Activated naive CD4-positive, alpha-beta T cell treated with anti-CD3 and anti-CD28 coated beads for 36 hours (primary cell): ENCODE data around the gene AP3M1. TPM values are rescaled to one million over a fixed set of nuclear protein-coding genes. Genes with fewer than 3 reads are reported as not detected.

ENCODE experiments used
- CTCF ChIA-PET: fragments of 350-600 bp; sonication (Branson Sonifier 250); formaldehyde crosslinking; loops from one replicate; lab custom pipeline; 2021; ENCODE audit warnings: antibody characterized with exemption; lab: Charles Lee
- DNase-seq: peaks from one replicate; pipeline ENCODE4 v3.0.0-alpha.2; 2020
- H3K27ac Mint-ChIP-seq: one replicate; pipeline ENCODE4 v1.8.0; 2021; ENCODE audit warnings: mild to moderate bottlenecking, mixed read lengths
- H3K27me3 Mint-ChIP-seq: one replicate; pipeline ENCODE4 v1.8.0; 2021; ENCODE audit warnings: low read depth, mixed read lengths
- H3K36me3 Mint-ChIP-seq: one replicate; pipeline ENCODE4 v1.8.0; 2021; ENCODE audit warnings: low read depth, mixed read lengths
- H3K4me1 Mint-ChIP-seq: one replicate; pipeline ENCODE4 v1.8.0; 2021; ENCODE audit warnings: low read depth, mixed read lengths
- H3K4me3 Mint-ChIP-seq: one replicate; pipeline ENCODE4 v1.8.0; 2021; ENCODE audit warnings: mild to moderate bottlenecking, moderate library complexity, mixed read lengths
- H3K9me3 Mint-ChIP-seq: one replicate; pipeline ENCODE4 v1.8.0; 2021; ENCODE audit warnings: mixed read lengths
- intact Hi-C: fragments of 100-400 bp; cut with micrococcal nuclease; formaldehyde crosslinking; loops from one replicate; pipeline ENCODE4 v1.15.1; 2023
- total RNA-seq, 2 experiments: library from RNA; stranded (reverse); gene quantifications; one replicate each; pipeline ENCODE4 v1.2.3, GENCODE V29; 2021

AP3M1 gene
- total RNA-seq, 2 experiments from 2014 or later = 39.1 to 42.1 TPM

DNA sequence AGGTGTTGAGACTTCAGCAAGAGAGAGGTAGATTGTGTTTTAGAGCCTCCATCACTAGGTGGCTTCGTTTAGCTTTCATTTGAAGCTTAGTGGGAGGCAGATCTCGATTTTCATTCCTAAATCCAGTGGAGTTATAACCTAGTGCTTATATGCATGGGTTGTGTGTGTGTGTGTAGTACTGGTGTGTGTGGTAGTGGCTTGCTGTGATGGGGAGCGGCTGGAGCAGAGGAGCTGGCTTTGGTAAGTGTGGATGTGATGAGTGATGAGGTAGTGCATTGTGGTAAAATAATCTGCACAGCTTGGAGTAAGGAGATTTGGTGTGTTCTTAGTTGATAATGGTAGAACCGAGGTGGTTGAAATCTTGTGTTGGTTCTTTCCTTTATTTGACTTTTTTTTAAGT is 43.2 kb downstream of the AP3M1 start:
- Mint-ChIP-seq H3K4me3 (no peak overlapping the region), H3K9me3 (no peaks in the 10 kb centered on the region), H3K4me1 (no peaks in the 10 kb centered on the region), H3K27me3 (no peaks in the 10 kb centered on the region), H3K36me3 (peaks cover 22% of the 10 kb centered on the region), H3K27ac (no peak overlapping the region)
- CTCF ChIA-PET = interaction anchor here (0.8 to 1.4 kb wide), 2 partner anchors 9 to 106 kb away, joined by 3 to 4 read pairs; no protein-coding TSS in a partner anchor
- no peak for DNase-seq
- intact Hi-C loops = no loop called here

DNA sequence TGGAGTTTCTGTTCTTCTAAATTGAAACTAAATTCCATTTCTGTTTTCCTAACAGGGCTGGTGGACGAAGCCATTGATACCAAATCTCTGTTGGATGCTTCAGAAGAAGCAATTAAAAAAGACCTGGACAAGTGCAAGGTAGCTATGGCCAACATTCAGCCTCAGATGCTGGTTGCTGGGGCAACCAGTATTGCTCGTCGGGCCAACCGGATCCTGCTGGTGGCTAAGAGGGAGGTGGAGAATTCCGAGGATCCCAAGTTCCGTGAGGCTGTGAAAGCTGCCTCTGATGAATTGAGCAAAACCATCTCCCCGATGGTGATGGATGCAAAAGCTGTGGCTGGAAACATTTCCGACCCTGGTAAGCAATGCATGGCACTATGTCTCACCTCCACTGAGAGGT is 45.6 kb downstream of the AP3M1 start:
- H3K9me3 Mint-ChIP-seq = no peaks in the 10 kb centered on the region
- CTCF ChIA-PET = interaction anchor here (1.1 to 1.2 kb wide), 2 partner anchors 18 to 24 kb away, joined by 3 to 4 read pairs; no protein-coding TSS in a partner anchor
- intact Hi-C loops = loop anchor here (5.0 kb wide), 1 partner anchor 148 kb away; no protein-coding TSS in a partner anchor
- DNase-seq = no peak
- H3K36me3 Mint-ChIP-seq = peaks cover 14% of the 10 kb centered on the region
- H3K4me3 Mint-ChIP-seq = no peak overlapping the region
- H3K27me3 Mint-ChIP-seq = no peaks in the 10 kb centered on the region
- no peak overlapping the region for H3K27ac Mint-ChIP-seq
- no peaks in the 10 kb centered on the region for H3K4me1 Mint-ChIP-seq

DNA sequence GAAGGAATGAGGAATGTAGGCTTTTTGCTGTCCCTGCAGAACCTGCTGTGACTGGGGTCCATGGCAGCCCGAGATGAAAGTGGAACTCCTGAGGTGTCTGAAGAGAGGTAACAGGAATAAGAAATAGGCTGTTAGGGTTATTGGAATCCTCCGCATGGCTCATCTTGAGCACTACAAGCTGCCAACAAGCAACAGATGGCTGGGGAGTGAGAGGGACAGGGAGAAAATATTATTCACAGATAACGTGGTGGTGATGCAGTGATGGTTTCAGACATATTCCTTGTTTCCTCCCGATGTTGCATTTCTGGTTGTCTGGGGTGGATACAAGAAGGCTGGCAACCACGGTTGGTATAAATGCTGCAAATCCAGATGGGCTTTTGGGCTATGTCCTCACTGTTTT is 46.1 kb downstream of the AP3M1 start:
- H3K4me1 Mint-ChIP-seq = no peaks in the 10 kb centered on the region
- no peaks in the 10 kb centered on the region for H3K27me3 Mint-ChIP-seq
- H3K27ac Mint-ChIP-seq = no peak overlapping the region
- DNase-seq = no peak
- no peaks in the 10 kb centered on the region for H3K9me3 Mint-ChIP-seq
- H3K4me3 Mint-ChIP-seq = no peak overlapping the region
- CTCF ChIA-PET = interaction anchor here (1.1 to 1.6 kb wide), 2 partner anchors 18 to 146 kb away, joined by 4 to 9 read pairs; no protein-coding TSS in a partner anchor
- intact Hi-C loops = loop anchor here (5.0 kb wide), 1 partner anchor 147 kb away; no protein-coding TSS in a partner anchor
- H3K36me3 Mint-ChIP-seq = peaks cover 12% of the 10 kb centered on the region

DNA sequence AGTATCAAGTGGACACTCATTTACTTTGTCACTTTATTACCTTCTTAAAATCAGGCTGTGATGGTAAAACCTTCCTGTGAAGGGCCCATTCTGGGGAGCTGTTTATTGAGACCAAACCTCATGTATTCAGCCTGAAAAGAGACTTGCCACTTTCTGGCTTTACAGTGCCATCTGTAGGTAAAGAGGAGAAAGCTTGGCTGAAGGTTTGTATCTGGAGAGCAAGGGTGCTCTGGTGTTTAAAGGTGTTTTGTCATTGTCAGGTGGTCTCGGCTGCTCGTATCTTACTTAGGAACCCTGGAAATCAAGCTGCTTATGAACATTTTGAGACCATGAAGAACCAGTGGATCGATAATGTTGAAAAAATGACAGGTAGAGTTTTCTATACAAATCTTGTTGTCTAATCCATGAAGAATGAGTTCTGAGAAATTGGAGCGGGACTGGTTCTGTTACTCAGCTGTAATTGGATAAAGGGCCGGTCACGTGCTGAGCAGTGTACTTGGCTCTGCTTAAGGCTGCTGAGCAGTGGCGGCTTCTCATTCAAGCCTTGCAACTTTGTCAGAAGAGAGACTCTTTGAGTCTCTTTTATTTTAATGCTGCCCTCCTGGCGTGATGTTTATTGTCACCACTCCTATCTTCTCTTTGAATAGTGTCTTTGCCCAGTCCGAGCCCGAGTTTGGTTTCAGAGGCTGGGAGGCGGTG is 46.9 kb downstream of the AP3M1 start:
- Mint-ChIP-seq H3K27ac (no peak overlapping the region), H3K9me3 (no peaks in the 10 kb centered on the region), H3K36me3 (peaks cover 10% of the 10 kb centered on the region), H3K4me3 (no peak overlapping the region), H3K27me3 (no peaks in the 10 kb centered on the region), H3K4me1 (no peaks in the 10 kb centered on the region)
- CTCF ChIA-PET = interaction anchor here (0.8 to 1.6 kb wide), 7 partner anchors 9 to 224 kb away, joined by 3 to 9 read pairs (median 3); no protein-coding TSS in a partner anchor
- intact Hi-C loops = loop anchor here (1.0 to 5.0 kb wide), 2 partner anchors 146 to 217 kb away; no protein-coding TSS in a partner anchor
- no peak for DNase-seq

DNA sequence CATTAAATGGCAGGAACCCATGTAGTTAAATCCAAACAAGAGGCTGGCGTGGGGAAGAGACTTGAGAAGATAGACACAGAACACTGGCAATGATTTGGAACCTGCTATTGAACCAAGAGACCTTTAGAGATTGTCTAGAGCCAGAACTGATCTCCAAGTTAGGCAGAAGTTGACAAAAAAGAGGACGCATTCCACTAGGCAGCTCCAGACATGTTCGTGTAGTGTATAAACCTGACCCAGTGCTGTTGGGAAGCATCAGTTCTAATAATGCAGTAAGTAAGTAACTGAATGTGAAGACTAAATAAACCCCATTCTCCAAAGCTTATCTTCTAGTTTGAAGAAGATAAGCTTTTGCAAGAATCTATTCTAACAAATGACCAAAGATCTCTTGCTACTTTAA is 50.8 kb downstream of the AP3M1 start:
- CTCF ChIA-PET = interaction anchor here (1.2 to 2.6 kb wide), 4 partner anchors 24 to 214 kb away, joined by 3 to 5 read pairs (median 4); no protein-coding TSS in a partner anchor
- H3K27ac Mint-ChIP-seq = no peak overlapping the region
- H3K27me3 Mint-ChIP-seq = no peaks in the 10 kb centered on the region
- no peak overlapping the region for H3K4me3 Mint-ChIP-seq
- no peak for DNase-seq
- intact Hi-C loops = loop anchor here (5.0 kb wide), 1 partner anchor 143 kb away; no protein-coding TSS in a partner anchor
- H3K36me3 Mint-ChIP-seq = peaks cover 3% of the 10 kb centered on the region
- H3K9me3 Mint-ChIP-seq = no peaks in the 10 kb centered on the region
- no peaks in the 10 kb centered on the region for H3K4me1 Mint-ChIP-seq

DNA sequence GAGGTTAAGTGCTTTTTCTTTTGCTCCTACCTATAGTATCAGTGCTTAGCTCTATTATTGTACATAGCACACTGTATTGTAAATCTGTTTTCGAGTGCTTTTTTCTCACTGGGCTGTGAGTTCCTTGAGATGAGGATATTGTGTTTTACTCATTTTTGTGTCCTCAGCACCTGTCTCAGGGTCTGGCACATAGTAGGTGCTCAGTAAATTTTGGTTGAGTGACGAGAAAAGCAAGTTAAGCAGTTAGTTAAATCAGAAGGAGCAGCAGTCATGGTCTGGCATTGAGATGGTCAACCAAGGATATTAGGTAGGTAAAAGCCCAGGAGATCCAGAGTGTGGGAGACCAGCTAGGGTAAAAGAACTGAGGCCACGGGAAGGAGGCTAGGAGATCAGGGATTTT is 51.2 kb downstream of the AP3M1 start:
- no peak for DNase-seq
- CTCF ChIA-PET = interaction anchor here (0.8 to 2.6 kb wide), 4 partner anchors 131 to 213 kb away, joined by 3 to 5 read pairs (median 4); no protein-coding TSS in a partner anchor
- no peaks in the 10 kb centered on the region for H3K4me1 Mint-ChIP-seq
- no peak overlapping the region for H3K27ac Mint-ChIP-seq
- no peaks in the 10 kb centered on the region for H3K27me3 Mint-ChIP-seq
- H3K4me3 Mint-ChIP-seq = no peak overlapping the region
- intact Hi-C loops = no loop called here
- peaks cover 3% of the 10 kb centered on the region for H3K36me3 Mint-ChIP-seq
- no peaks in the 10 kb centered on the region for H3K9me3 Mint-ChIP-seq

GRCh38 chr10:74097776-74098175 is 52.9 kb downstream of the AP3M1 start:
- no peak for DNase-seq
- no peaks in the 10 kb centered on the region for H3K4me1 Mint-ChIP-seq
- no peaks in the 10 kb centered on the region for H3K9me3 Mint-ChIP-seq
- H3K4me3 Mint-ChIP-seq = no peak overlapping the region
- H3K27ac Mint-ChIP-seq = no peak overlapping the region
- no peaks in the 10 kb centered on the region for H3K27me3 Mint-ChIP-seq
- H3K36me3 Mint-ChIP-seq = peaks cover 3% of the 10 kb centered on the region
- CTCF ChIA-PET = interaction anchor here (0.7 kb wide), 1 partner anchor 214 kb away, joined by 5 read pairs; no protein-coding TSS in a partner anchor
- intact Hi-C loops = no loop called here

DNA sequence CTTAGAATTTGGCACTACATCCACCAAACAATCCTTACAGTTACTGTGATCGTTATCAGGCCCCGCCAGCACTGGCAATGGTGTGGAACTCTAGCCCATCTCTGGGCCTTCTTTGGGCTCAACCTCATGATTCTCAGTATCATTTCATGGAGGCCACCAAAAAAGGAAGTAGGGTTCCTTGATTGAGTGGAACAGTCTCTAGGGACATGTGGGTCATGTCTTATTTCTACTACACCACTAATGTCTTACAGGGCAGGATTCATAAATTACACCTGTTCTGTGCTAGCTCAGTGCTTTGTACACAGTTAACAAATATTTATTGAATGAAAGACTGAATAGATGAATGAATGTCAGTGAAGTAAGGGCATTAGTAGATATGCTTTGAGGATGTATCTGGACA is 53.9 kb downstream of the AP3M1 start:
- no peak for DNase-seq
- intact Hi-C loops = no loop called here
- Mint-ChIP-seq H3K27ac (no peak overlapping the region), H3K27me3 (no peaks in the 10 kb centered on the region), H3K4me1 (no peaks in the 10 kb centered on the region), H3K9me3 (no peaks in the 10 kb centered on the region), H3K36me3 (peaks cover 3% of the 10 kb centered on the region), H3K4me3 (no peak overlapping the region)
- CTCF ChIA-PET = interaction anchor here (1.5 kb wide), 1 partner anchor 16 kb away, joined by 7 read pairs; no protein-coding TSS in a partner anchor

- peaks cover 5% of the 10 kb centered on the region for H3K36me3 Mint-ChIP-seq
- no peaks in the 10 kb centered on the region for H3K4me1 Mint-ChIP-seq
- intact Hi-C loops = no loop called here
- no peak for DNase-seq
- no peaks in the 10 kb centered on the region for H3K9me3 Mint-ChIP-seq
- CTCF ChIA-PET = interaction anchor here (0.5 to 0.9 kb wide), 2 partner anchors 9 to 232 kb away, joined by 3 to 5 read pairs; no protein-coding TSS in a partner anchor
- no peak overlapping the region for H3K4me3 Mint-ChIP-seq
- H3K27me3 Mint-ChIP-seq = no peaks in the 10 kb centered on the region
- H3K27ac Mint-ChIP-seq = no peak overlapping the region
These were observed 56.4 kb downstream of the AP3M1 start for GRCh38 chr10:74094231-74094630.

- intact Hi-C loops = no loop called here
- H3K4me1 Mint-ChIP-seq = no peaks in the 10 kb centered on the region
- H3K36me3 Mint-ChIP-seq = peaks cover 5% of the 10 kb centered on the region
- no peak for DNase-seq
- H3K27me3 Mint-ChIP-seq = no peaks in the 10 kb centered on the region
- CTCF ChIA-PET = interaction anchor here (0.6 to 1.2 kb wide), 5 partner anchors 9 to 213 kb away, joined by 3 read pairs; no protein-coding TSS in a partner anchor
- no peak overlapping the region for H3K27ac Mint-ChIP-seq
- H3K4me3 Mint-ChIP-seq = no peak overlapping the region
- no peaks in the 10 kb centered on the region for H3K9me3 Mint-ChIP-seq
These were observed 57.0 kb downstream of the AP3M1 start for GRCh38 chr10:74093530-74094164.

DNA sequence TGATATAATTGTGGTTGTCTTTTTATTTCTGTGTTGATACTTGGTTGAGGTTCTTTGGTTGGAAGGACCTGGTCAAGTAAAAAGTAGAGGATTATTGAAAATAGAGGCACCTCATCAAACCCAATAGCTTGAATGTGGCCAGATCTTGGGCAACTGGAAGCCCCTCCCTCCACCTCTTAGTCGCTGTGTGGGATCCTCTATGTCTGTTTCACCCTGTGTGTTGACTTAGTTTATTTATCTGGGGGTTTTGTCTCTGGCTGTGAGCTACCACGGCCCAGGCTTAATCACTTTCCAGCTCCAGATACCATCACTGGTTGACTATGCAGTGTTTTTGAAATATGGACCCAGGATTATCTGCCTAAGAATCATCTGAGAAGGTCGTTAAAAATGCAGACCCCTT is 58.3 kb downstream of the AP3M1 start:
- Mint-ChIP-seq H3K27me3 (no peaks in the 10 kb centered on the region), H3K9me3 (no peaks in the 10 kb centered on the region), H3K36me3 (peaks cover 5% of the 10 kb centered on the region), H3K4me1 (no peaks in the 10 kb centered on the region), H3K4me3 (no peak overlapping the region), H3K27ac (no peak overlapping the region)
- CTCF ChIA-PET = interaction anchor here (1.1 to 1.2 kb wide), 3 partner anchors 11 to 213 kb away, joined by 3 read pairs; no protein-coding TSS in a partner anchor
- intact Hi-C loops = no loop called here
- DNase-seq = no peak

- no peak overlapping the region for H3K27ac Mint-ChIP-seq
These were observed 61.9 kb downstream of the AP3M1 start for GRCh38 chr10:74088722-74089121.

More at GRCh38 chr10:74088722-74089121, 61.9 kb downstream of the AP3M1 start:
- Mint-ChIP-seq H3K27me3 (no peaks in the 10 kb centered on the region), H3K4me3 (no peak overlapping the region), H3K9me3 (no peaks in the 10 kb centered on the region), H3K4me1 (peaks cover 4% of the 10 kb centered on the region), H3K36me3 (peaks cover 2% of the 10 kb centered on the region)
- CTCF ChIA-PET = interaction anchor here (1.3 kb wide), 1 partner anchor 8 kb away, joined by 3 read pairs; no protein-coding TSS in a partner anchor
- no peak for DNase-seq
- intact Hi-C loops = no loop called here
